GM21619 (cell line): Measurements from ENCODE around the gene DLG2.
"Not testable (repeated sequence)": the region's sequence is repeated elsewhere in the genome, so short reads cannot be mapped to it uniquely, and the experiment has no call there.

Experiments
- ATAC-seq: cut with Tn5 transposase; IDR thresholded peaks from one replicate; pipeline ENCODE4 v1.9.1; 2021; ENCODE audit not compliant: unreplicated experiment

DLG2 gene

DNA sequence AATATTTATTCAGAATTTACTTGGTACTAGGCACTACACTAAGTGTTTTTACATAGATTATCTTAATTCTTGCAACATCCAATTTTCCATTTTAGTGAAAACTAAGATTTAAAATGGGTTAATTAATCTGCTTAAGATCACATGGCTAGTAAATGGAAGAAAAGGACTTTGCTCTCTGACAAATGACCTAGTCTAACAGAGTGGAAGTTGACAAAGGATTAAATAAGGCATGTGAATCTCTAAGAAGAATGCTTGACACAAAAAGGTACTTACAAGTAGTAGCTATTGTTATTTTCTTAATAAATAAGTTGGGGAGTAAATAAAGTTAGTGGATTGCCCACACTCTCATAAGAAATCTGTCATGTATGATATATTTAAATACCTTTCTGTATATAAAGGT is 584.8 kb downstream of the DLG2 start:
- ATAC-seq = no peak

- ATAC-seq = no peak
Measured at GRCh38 chr11:85040166-85040565, 587.0 kb downstream of the DLG2 start.

GRCh38 chr11:85029964-85030363 is 597.2 kb downstream of the DLG2 start:
- no peak for ATAC-seq

DNA sequence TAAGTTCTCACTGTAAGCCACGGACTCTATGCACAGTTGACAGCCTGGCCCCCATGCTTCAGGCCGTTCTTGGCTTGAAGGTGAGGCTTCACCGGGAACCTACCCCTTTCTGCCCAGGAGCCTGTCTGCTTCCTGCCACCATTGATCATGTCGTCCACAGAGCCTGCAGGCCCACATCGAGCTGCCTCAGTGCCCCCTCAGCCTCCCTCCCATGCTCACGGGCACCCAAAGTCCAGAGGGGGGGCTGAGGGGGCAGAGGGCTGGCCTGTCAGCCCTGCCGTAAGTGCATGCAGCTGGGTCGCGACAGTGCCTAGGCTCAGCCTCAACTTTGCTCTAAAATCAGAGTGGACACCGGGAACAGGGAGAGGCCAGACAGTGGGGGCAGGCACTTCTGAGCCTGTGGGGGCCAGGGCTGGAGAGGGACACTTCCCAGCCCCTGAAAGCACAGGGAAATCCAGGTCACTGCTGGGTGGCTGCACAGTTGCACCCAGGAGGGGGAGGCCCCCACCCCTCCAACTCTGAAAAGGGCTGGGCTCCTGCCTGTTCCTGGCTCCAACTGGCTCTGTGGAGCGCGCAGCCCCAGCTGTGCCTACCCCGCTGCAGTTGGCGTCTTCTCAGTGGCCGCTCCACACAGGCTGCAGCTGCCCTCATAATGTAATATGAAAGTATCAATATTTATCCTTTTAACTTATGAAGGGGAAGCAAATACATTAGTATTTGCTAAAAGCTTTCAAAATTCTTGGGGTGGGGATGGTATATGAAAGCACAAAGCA is 598.6 kb downstream of the DLG2 start:
- no peak for ATAC-seq

DNA sequence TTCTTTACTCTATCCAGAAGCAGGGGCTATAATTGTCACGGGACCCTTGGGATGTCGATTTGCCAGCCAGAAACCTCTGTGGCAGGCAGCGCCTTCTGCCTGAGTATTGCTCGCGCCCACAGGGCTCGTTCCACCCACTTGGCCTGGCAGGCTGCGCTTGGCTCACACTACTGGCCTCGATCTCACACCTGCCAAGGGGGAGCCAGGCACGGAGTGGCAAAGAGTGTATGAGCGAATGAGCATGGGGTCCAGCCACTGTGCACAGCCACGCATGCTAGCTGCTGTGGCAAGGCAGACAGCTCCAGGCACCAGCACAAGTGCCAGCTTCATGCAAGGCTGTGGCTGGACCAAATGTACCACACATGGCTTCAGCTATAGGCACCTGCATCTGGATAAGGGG is 599.8 kb downstream of the DLG2 start:
- ATAC-seq = no peak

DNA sequence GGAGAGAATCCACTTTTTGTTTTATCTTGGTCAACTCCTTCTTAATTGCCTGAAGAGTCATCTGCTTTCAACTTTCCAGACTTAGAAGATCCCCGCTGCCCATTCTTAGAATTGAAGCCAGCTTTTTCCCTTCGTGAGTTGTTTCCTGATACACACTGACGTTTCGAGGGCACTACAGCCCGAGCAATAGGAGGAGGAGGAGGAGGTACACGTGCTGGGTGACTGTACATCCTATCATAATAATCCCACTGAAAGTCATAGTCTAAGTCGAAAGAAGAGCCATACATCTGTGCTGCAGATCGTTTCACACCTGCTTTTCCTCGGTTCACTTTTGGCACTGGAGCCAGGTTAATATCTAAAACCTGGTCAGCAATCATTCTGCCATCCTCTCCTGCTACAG is 606.1 kb downstream of the DLG2 start:
- ATAC-seq = no peak

GRCh38 chr11:84993386-84993785 is 633.8 kb downstream of the DLG2 start:
- no peak for ATAC-seq

DNA sequence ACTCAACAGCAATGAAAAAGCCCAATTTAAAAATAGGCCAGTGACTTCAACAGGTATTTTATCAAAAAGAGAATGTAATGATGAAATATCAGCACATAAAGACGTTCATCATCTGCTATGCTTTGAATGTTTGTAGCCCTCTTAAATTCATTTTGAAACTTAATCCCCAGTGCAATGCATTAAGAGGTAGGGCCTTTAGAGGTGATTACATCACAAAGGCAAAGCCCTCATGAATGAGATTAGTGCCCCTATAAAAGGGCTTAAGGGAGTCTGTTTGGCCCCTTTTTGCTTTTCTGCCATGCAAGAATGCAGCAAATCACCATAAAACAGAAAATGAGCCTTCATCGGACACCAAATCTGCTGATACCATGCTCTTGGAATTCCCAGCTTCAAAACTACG is 637.0 kb downstream of the DLG2 start:
- ATAC-seq = no peak

- ATAC-seq = not testable (repeated sequence)
Measured at GRCh38 chr11:84987686-84988187, 639.4 kb downstream of the DLG2 start.

DNA sequence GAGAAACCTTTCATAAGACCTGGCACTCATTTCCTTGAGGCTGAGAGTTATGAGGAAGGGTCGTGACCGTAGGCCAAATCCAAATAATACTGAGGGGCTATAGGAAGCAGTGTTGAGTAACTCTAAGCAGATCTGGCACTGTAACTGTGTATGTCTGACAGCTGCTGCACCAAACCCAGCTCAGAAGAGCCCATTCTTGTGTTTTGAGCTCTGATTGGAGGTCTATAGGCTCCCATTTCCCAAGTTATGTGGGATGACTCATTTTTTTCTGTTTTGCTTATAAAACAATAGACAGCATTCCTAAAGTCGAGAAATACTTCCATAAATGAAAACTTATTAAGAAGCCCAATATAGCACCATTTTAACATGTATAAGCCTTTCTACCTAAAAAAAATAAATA is 645.8 kb downstream of the DLG2 start:
- no peak for ATAC-seq

GRCh38 chr11:84969103-84969502 is 658.0 kb downstream of the DLG2 start:
- no peak for ATAC-seq

DNA sequence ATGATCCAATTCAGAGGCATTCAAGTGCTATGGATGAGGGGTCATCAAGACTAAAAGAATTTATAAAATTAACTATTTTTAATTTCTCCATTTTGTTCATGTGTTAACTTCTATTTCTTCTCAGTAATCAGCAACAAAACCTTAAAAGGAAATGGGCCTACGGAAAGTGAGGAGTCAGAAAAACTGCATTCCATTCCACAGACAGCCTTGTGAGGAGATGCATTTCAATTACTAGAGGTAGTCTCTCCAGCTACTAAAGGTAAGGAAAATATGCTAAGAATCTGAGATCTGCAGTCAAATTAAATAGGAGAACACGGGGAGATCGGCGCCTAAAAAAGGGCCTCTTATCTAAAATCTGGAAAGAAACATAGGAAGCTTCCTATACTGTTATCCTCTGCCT is 661.7 kb downstream of the DLG2 start:
- ATAC-seq = no peak

- no peak for ATAC-seq
Measured at GRCh38 chr11:84963240-84963639, 663.9 kb downstream of the DLG2 start.

- no peak for ATAC-seq
Measured at GRCh38 chr11:84962018-84962417, 665.1 kb downstream of the DLG2 start.

GRCh38 chr11:84958295-84958694 is 668.8 kb downstream of the DLG2 start:
- ATAC-seq = no peak

GRCh38 chr11:84950569-84951270 is 676.4 kb downstream of the DLG2 start:
- ATAC-seq = no peak

GRCh38 chr11:84947970-84948580 is 679.1 kb downstream of the DLG2 start:
- ATAC-seq = no peak

DNA sequence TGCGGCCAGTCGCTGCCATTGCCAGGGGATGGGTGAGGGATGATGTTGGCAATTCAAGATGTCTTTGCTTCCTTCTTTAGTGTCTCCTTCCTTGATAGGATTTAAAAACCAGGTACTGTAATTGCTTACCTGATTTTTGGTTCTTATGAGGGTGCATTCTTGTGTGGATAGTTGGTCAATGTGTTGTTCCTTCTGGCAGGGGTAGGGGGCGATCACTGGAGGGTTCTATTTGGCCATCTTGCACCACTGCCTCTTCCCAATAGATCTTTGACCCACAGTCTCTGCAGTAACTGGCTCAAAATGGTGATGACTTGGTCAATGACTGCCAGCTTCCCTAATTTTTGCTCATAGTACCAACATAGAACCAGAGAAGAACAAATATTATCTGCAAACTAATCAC is 680.1 kb downstream of the DLG2 start:
- ATAC-seq = no peak

DNA sequence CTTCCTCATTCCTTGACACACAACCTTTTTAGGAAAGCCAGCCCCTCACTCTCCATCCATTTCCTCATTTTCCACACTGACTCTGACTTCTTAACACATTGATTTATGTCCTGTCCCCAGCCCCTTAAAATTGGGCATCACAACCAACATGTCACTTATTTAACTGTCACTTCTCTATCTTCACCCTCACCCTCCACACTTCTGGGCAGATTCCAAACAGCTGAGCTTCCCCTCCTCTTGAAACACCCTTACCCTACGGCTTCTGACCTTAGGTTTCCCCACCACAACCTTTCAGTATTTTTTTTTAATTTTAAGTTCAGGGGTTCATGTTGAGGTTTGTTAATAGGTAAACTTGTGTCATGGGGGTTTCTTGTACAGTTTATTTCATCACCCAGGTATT is 696.3 kb downstream of the DLG2 start:
- ATAC-seq = no peak

DNA sequence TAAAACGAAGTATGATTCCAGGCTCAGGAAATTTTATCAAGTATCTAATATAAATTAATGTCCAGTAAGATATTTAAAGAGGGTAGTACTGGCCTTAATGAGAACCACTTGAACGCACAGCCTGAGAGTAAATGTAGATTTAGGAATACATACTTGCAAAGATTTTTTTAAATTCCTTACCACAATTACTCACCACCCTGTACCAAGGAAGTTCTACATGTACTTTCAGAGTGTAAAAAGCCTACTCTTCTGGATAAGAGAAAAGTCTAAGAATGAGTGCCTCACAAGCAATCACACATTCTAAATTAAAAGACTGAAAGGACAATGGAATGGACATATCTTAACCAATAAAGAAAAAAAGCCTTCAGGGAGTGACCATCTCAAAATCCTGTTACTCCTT is 697.4 kb downstream of the DLG2 start:
- no peak for ATAC-seq

GRCh38 chr11:84924154-84924692 is 702.9 kb downstream of the DLG2 start:
- ATAC-seq = no peak

- ATAC-seq = no peak
Measured at GRCh38 chr11:84923489-84923888, 703.7 kb downstream of the DLG2 start.
